Heart left ventricle (tissue), 13 donors: ENCODE data around the gene ZDHHC11B.

Experiments used
- POLR2A ChIP-seq, 2 donors: fragments of 450-650 bp; IDR thresholded peaks; one replicate each; pipeline ENCODE4 v1.6.1; 2017; ENCODE audit warnings: antibody characterized with exemption in 2 of 2, mild to moderate bottlenecking in 2 of 2, moderate library complexity in 2 of 2
- TF ChIP-seq, protein P1 (sequence below), 12 donors: fragments of 200-600 bp; sonication (generic) in 4 of 12; IDR thresholded peaks; one replicate each; pipeline versions ENCODE4 v1.5.0 to v1.8.0; 2018 to 2022; ENCODE audit warnings: antibody characterized with exemption in 12 of 12, mild to moderate bottlenecking in 5 of 12
- donor health status: ischemic (EF 13 %, LVEDD 7.1; RV severe dilation, severe dysfunction).
- donor health status: DM: no; HTN: yes; CAD: no.
- donor health status: DM: no; HTN: no; CAD: no.
- donor health status: ischemic (EF 25% LVEDD 6.9; RV normal size, moderate dysfunction).
- donor health status: ischemic (EF 25% LVEDD 5.7; RV mildly dilated, moderate dysfunction).
- donor health status: ischemic (EF 35%, LVEDD 5.7; RV mildly dilated, moderate dysfunction).
- donor health status: nonischemic (EF 11% LVEDD 7.7; RV severe dilation, severe dysfunction).
- donor health status: DM: yes; HTN: yes; CAD: no.
- donor health status: PGD.
- donor health status: ischemic (EF 29% LVEDD 5.4; RV normal size, mild dysfunction).
- donor health status: nonischemic (EF 23%, LVEDD 6.1; RV moderate dilation, normal function).

DNA sequence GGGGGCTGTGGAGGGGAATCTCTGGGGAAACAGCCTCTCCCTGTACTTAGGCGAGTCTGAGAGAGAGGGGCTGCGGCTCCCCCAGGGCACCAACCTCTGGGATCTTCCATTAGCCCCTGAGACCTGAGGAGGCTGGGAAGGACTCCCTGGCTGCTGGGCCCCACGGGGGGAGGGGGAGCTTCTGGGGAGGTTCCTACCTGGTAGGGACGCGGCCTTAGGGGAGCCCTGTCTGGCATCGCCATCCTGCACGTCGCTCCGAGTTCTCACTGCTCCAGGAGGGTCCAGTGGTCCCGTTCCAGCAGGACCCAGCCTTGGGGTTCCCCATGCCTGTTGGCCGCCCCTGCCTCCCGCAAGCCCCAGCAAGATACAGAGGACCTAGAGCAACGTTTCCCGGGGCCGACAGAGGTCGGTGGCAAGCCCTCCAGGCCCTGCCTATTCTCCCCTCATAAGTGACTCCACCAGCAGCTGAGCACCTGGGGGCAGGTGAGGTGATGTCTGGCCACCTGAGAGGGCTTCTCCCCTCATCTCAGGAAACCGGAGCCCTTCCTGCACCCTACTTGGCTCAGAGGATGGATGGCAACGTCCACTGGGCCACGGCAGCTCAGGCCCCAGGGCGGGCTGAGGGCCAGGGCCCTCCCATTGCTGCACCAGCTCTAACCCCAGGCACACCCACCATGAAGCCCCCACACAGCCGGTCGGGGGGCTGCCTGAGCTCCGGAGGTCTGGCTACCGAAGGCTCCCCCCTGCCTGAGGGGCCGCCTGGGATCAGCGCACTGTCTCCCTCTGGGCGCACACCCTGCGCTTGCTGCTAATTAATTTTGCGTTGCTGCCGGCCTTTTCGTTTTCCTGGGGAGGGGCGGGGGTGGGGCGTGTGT is 113.9 kb downstream of the ZDHHC11B start:
- TF ChIP-seq, protein P1, sequence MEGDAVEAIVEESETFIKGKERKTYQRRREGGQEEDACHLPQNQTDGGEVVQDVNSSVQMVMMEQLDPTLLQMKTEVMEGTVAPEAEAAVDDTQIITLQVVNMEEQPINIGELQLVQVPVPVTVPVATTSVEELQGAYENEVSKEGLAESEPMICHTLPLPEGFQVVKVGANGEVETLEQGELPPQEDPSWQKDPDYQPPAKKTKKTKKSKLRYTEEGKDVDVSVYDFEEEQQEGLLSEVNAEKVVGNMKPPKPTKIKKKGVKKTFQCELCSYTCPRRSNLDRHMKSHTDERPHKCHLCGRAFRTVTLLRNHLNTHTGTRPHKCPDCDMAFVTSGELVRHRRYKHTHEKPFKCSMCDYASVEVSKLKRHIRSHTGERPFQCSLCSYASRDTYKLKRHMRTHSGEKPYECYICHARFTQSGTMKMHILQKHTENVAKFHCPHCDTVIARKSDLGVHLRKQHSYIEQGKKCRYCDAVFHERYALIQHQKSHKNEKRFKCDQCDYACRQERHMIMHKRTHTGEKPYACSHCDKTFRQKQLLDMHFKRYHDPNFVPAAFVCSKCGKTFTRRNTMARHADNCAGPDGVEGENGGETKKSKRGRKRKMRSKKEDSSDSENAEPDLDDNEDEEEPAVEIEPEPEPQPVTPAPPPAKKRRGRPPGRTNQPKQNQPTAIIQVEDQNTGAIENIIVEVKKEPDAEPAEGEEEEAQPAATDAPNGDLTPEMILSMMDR (IDR thresholded peaks at IDR 0.05), result no peak
- no peak for TF ChIP-seq POLR2A (IDR thresholded peaks at IDR 0.05)
